DMS79 treated with DMSO at 0.1 percent for 48 hours (cell line): ENCODE results near the gene TIMM10B.
"Not testable (repeated sequence)": the region's sequence is repeated elsewhere in the genome, so short reads cannot be mapped to it uniquely, and the experiment has no call there.

Source experiments
- DNase-seq: peaks from one replicate; lab custom pipeline; 2025; lab: John Stamatoyannopoulos, UW

The TIMM10B gene

DNA sequence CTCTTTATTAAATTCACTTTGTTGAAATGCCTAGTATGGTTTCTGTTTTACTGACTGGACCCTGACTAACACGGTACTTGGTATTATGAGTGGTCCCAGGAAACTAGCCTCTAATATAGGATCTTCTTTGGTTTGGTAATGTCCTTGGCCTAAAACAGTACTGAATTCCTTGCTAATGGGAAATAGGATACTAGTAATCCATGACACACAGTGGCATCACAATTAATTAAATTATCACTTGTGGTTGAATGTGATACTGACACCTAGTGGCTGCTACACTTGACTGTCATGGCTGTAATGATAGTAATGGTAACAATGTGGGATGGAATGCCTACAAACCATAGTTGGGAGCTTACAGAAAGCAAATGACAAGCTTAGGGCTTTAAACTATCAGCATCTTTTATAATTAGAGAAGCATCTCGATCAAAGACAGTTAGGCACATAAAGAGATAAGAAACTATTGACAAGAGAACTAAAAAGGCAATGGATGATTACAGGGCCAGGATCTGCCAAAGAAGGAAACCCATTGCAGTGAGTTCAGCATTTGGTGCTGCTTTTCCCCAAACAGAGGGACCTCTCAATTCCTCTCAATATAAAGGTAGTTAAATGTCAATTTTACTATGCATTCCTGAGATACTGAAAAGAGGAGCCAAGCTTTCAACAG is 24.4 kb downstream of the TIMM10B start:
- DNase-seq: peak; percentile 6

DNA sequence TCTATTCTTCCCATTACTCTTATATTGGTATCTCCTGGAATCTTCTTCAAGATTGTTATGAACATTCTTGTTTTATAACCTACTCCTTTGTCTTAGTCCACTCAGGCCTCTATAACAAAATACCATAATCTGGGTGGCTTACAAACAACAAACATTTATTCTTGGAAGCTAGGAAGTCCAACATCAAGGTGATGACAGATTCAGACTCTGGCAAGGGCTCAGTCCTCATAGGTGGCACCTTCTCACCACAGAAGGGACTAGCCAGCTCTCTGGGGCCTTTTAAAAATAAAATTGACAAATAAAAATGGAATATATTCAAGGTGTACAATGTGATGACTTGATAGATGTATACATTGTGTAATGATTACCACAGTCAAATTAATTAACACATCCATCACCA is 35.6 kb downstream of the TIMM10B start:
- DNase-seq: no peak

DNA sequence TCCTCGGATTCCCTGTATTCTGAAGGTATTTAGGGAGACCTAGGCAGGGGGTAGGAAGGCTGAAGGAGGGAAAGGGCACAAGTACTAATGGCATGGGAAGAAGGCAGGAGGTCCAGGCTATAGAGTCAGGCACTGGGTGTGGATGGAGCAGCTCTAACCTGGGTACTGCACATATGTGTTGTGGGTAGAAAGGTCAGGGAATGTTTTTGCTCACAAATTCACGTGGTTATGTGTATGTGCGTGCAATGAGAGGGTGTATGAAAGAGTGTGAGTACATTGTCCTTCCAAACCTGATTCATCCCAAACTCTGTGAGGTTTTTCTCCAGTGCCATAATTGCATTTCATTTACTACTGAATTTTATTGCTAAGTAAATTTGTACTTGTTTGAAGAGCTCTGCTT is 39.0 kb downstream of the TIMM10B start:
- no peak for DNase-seq

- not testable (repeated sequence) for DNase-seq
These were observed 40.6 kb downstream of the TIMM10B start for GRCh38 chr11:6521946-6522345.

- no peak for DNase-seq
These were observed 42.0 kb downstream of the TIMM10B start for GRCh38 chr11:6523253-6523652.

- DNase-seq: no peak
These were observed 45.3 kb downstream of the TIMM10B start for GRCh38 chr11:6526411-6527135.

GRCh38 chr11:6529266-6529665 is 48.0 kb downstream of the TIMM10B start:
- no peak for DNase-seq

- no peak for DNase-seq
These were observed 49.5 kb downstream of the TIMM10B start for GRCh38 chr11:6530848-6531247.

- DNase-seq: peak; percentile 61
These were observed 50.0 kb downstream of the TIMM10B start for GRCh38 chr11:6531267-6531752.
